H1 (cell line): ENCODE results near the gene BBS9. TPM values are rescaled to one million over a fixed set of nuclear protein-coding genes. Genes with fewer than 3 reads are reported as not detected.

Experiments
- KDM1A ChIP-seq: fragments of 200-600, 300-600 bp; sonication (generic); IDR thresholded peaks from 2 replicates; pipeline ENCODE4 v1.7.1; 2016; ENCODE audit warnings: mild to moderate bottlenecking, low read length, borderline replicate concordance
- NANOG ChIP-seq: IDR thresholded peaks from 2 replicates; pipeline ENCODE4 v1.6.1; 2011; ENCODE audit warnings: low read length, low read depth, mild to moderate bottlenecking, inconsistent platforms; ENCODE audit not compliant: insufficient read depth, poor library complexity, severe bottlenecking
- POLR2AphosphoS5 ChIP-seq: IDR thresholded peaks from 2 replicates; pipeline ENCODE4 v1.6.1; 2011; ENCODE audit warnings: low read depth, low read length
- RXRA ChIP-seq: IDR thresholded peaks from 2 replicates; pipeline ENCODE4 v1.6.1; 2011; ENCODE audit warnings: low read depth, mild to moderate bottlenecking, low read length, moderate library complexity; ENCODE audit not compliant: insufficient read depth
- TBP ChIP-seq: IDR thresholded peaks from 2 replicates; pipeline ENCODE4 v1.6.1; 2011; ENCODE audit warnings: low read depth, low read length, improper control_type of control experiment
- polyA plus RNA-seq, 7 experiments: library from polyadenylated mRNA; depleted of rRNA in 3 of 7; stranded (reverse) in 5 of 7; unstranded in 2 of 7; fragments of >200 nt in 5 of 7; fragments of 200-250 nt in 2 of 7; gene quantifications; 1 replicate in 5 of 7; 2 replicates in 1 of 7; 4 replicates in 1 of 7; pipeline versions ENCODE4 v1.2.1 to v1.2.3, GENCODE V29; 2011 to 2013; ENCODE audit warnings: missing spikeins in 2 of 7, mixed read lengths in 2 of 7
- total RNA-seq: library from RNA; stranded (reverse); fragmentation: NEBNext Ultra II Directional; extraction: Animal tissue kit (Norgen Biotek cat#: 25700); gene quantifications from 2 replicates; pipeline ENCODE4 v1.2.1, GENCODE V29; 2021
- TF ChIP-seq, protein P1 (sequence below): IDR thresholded peaks from 2 replicates; pipeline ENCODE4 v1.6.1; 2011; ENCODE audit warnings: low read depth, mild to moderate bottlenecking, low read length; ENCODE audit not compliant: insufficient read depth

The BBS9 gene
- total and polyA plus RNA-seq, 2 of the 8 experiments (the other 6 are each of a cell fraction or from before 2014, with no cell fraction given), result 22.3 to 37.0 TPM

DNA sequence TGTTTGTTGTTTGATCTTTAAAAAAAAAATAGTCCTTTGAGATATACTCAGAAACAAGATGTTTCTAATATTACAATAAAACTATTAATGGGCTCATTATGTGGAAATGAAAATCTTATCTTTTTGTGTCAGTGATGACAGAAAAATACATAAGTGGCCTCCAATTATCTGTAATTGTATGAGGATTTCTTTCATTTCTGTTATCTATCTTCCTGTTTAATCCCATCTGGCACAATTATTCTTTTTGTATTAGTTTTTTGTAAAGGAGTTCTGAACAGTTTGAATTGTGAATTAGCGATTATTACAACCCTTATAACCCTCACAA, 270.8 kb downstream of the BBS9 start (continued):
- TF ChIP-seq RXRA (no peak), POLR2AphosphoS5 (no peak), KDM1A (no peak), TBP (no peak), NANOG (no peak)
- TF ChIP-seq, protein P1, sequence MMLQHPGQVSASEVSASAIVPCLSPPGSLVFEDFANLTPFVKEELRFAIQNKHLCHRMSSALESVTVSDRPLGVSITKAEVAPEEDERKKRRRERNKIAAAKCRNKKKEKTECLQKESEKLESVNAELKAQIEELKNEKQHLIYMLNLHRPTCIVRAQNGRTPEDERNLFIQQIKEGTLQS, result no peak
